CD4-positive, alpha-beta T cell treated with Interleukin-2 at 100 ng/mL for 4 hours (primary cell): Measurements from ENCODE around the gene PHOSPHO2.

ENCODE experiments used
- DNase-seq: peaks from one replicate; pipeline ENCODE4 v3.0.0-alpha.2; 2020; ENCODE audit warnings: low spot score

PHOSPHO2 gene

DNA sequence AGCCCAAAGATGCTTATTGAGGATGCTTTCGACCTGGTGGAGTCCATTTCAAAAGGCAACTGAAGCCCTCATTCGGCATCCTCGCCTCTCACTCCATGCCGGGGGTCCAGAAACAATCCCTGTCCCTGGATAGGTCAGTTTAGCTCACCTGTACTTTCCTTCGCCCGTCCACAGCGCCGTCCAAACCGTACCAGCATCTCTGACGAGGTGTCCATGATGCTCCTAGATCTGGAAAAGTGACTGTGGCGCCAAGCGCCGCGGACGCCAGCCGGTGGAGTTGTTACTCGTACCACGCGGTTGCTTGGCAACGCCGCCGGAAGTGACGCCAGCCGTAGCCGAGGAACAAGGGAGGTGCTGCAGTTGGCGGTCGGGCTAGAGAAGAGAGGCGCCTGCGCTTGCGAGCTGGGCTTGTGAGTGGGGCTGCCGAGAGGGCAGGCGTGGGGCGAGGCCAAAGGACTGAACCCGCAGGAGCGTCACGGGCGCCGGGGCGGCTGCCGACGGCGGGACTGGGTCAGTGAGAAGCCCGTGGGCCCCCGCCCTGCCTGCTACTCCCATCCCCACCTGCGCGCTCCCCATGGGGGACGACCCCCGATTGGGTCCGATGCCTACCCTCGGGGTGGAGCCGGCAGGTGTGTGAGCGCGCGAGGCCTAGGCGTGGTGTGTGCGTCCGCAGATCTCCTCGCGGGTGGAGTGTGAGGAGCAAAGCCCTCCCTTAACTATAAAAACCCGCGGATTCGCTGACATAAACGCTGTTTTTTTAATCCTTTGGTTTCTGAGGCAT lies at the start of gene PHOSPHO2, which contains the start of gene CFAP210:
Gene PHOSPHO2, plus strand, starts transcription at position 357 of the 781 bp plus-strand sequence. CDS start 6,503 bp downstream, outside the sequence.
Gene CFAP210, minus strand, starts transcription at position 293 of the 781 bp plus-strand sequence. Its CDS starts 78 bp downstream, at position 215.
- DNase-seq: peak; percentile 98

DNA sequence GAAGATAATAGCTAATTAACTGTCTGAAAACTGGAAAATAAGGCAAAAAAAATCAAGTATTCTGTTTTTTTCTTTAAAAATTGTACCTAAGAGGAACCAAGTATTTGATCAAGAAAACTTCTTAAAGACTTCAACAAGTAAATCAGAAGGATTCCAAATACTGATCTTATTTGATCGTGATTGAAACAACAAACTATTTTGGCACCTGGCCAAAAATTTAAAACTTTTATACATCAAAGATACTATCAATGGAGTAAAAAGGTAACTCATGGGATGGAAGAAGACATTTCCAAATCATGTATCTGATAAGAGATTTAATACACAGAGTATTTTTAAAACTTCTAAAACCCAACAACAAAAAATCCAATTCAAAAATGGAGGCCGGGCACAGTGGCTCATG lies 46.8 kb upstream of the PHOSPHO2 start:
- no peak for DNase-seq

DNA sequence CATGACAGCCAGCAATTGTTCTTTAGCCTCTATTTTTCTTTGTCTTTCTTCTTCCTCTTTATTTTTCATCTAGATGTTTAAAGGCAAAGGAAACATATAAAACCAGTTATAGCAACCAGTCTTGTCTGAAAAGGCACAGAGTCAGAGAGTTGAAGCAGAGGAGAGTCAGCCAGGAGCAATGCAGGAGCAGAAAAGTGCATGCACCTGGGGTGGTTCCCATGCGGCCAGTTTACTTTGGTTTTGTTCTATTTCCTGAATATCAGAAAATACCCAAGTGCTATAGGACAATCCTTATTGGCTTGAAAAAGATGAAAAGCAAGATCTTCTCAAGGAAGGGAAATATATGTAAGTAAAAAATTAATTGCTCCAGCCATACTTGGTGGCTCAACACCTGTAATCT lies 45.0 kb upstream of the PHOSPHO2 start:
- no peak for DNase-seq

DNA sequence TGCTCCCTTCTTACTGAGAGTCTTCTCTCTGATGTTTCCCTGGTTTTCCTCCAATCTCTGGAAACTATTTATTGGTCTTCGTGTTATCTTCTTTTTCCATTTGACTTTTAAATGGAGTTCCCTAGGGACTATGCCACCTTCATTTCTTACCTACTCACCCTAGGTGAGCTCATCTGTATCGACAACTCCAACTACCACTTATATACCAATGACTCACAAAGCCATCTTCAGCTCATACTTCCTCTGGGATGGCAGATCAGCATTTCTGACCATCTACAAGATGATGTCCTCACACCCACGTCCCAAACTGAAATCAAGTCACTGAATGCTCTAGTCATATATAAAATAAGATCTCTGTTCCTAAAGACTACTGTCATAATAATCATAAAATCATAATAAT lies 40.6 kb upstream of the PHOSPHO2 start:
- DNase-seq: no peak

DNA sequence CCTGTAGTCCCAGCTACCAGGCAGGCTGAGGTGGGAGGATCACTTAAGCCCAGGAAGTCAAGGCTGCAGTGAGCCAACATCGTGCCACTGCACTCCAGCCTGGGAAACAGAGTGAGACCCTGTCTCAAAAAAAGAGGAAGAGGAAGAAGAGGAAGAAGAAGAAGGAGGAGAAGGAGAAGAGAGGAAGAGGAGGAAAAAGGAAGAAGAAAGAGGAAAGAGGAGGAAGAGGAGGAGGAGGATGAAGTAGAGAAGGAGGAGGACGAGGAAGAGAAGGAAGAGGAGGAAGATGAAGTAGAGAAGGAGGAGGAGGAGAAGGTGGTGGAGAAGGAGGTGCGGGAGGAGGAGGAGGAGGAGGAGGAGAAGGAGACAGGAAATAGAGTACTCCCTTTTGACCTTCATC lies 38.1 kb upstream of the PHOSPHO2 start:
- no peak for DNase-seq

DNA sequence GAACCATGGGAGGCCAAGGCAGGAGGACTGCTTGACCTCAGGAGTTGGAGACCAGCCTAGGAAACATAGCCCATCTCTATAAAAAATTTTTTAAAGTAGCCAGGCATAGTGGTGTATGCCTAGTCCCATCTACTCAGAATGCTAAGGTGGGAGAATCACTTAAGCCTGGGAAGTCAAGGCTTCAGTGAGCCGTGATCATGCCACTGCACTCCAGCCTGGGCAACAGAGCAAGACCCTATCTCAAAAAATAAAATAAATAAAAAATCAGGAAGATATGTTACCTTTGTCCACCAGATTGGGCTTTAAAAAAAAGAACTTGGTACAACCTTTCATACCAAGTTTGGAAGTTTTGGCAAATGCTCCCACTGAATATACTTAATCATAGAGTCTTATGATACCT lies 35.4 kb upstream of the PHOSPHO2 start:
- no peak for DNase-seq

- no peak for DNase-seq
Measured at GRCh38 chr2:169659320-169659719, 34.9 kb upstream of the PHOSPHO2 start.

- DNase-seq: no peak
Measured at GRCh38 chr2:169661265-169661664, 33.0 kb upstream of the PHOSPHO2 start.

DNA sequence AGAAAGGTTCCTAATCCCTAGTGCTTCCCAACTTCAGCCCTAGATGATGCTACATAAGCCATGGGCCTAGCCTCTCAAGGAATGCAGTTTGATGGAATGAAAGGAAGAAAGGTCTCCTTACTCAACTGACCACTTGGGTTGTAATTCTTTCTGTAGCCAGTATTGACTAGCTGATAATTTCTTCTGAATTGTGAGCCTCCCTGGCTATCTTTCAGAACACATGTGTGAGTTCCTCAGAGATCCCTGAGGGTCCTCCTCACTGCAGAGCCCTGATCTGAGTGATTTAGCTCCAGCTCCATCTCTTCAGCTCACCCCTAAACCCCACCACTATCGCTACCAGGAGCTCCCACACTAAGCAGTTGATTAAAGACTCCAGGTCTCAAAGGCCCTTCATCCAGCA lies 31.5 kb upstream of the PHOSPHO2 start:
- DNase-seq: no peak

- no peak for DNase-seq
Measured at GRCh38 chr2:169663247-169663646, 31.0 kb upstream of the PHOSPHO2 start.

DNA sequence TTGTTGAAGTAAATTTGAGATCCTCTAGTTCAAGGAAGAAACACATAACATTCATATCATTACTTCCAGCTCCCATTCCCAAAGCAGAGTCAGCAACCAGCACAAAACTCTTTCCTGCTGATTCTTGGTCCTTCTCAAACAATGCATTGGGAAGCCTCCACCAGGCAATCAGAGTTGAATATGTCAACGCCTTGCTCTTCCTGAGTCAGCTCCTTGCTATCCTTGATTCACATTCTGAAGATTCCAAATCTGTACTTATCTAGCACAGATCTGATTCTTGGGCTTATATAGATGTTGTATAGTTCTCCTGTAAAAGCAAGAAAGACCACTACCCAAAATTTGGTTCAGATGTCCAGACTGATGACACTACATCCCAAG lies 29.7 kb upstream of the PHOSPHO2 start:
- no peak for DNase-seq

GRCh38 chr2:169664978-169665930 lies 29.0 kb upstream of the PHOSPHO2 start:
- no peak for DNase-seq

- DNase-seq: no peak
Measured at GRCh38 chr2:169667583-169667982, 26.7 kb upstream of the PHOSPHO2 start.

DNA sequence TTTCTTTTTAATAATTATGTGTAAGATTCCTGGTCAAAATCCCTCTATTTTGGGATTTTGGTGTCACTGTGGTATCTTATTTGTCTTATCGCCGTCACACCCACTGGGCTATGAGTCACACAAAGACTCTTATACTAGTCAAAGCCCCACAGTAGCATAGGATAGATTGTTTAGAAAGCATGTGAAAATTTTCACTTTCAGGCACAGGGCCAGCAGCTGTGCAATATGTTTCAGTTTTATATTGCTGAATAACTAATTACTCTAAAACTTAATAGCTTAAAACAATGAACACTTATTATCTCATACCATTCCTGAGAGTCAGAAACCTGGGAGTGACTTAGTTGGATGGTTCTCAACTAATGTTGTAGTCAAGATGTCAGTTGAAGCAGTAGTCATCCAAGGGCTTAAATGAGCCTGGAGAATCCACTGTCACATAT lies 24.0 kb upstream of the PHOSPHO2 start:
- no peak for DNase-seq

GRCh38 chr2:169670937-169671336 lies 23.3 kb upstream of the PHOSPHO2 start:
- no peak for DNase-seq

DNA sequence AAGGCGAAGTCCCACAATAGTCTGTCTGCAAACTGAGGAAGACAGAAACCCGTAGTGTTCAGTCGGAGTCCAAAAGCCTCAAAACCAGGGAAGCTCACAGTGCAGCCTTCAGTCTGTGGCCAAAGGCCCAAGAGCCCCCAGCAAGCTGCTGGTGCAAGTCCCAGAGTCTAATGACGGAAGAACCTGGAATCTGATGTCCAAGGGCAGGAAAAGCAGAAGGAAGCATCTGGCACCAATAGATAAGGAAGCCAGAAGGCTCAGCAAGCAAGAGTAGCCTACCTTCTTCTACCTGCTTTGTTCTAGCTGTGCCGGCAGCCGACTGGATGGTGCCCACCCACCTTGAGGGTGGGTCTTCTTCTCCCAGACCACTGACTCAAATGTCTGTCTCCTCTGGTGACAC lies 21.9 kb upstream of the PHOSPHO2 start:
- no peak for DNase-seq

- no peak for DNase-seq
Measured at GRCh38 chr2:169673106-169673505, 21.2 kb upstream of the PHOSPHO2 start.

- no peak for DNase-seq
Measured at GRCh38 chr2:169673921-169674320, 20.3 kb upstream of the PHOSPHO2 start.

DNA sequence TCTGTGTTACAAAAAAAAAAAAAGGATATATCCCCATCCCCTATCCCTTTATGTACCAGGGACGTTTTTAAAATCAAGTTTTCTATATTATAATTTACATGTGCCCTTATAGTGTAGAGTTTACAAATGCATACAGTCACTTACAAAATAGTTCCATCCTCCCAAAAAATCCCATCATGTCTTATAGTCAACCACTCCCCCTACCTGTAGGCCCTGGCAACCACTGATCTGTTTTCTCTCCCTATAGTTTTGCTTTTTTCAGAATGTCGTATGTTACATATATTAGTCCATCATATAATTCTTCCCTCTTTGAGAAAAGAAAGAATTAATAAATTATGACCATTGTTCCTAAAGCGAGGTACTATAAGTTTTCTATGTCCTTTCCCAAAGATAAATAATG lies 17.9 kb upstream of the PHOSPHO2 start:
- no peak for DNase-seq

GRCh38 chr2:169676850-169677249 lies 17.4 kb upstream of the PHOSPHO2 start:
- DNase-seq: no peak

DNA sequence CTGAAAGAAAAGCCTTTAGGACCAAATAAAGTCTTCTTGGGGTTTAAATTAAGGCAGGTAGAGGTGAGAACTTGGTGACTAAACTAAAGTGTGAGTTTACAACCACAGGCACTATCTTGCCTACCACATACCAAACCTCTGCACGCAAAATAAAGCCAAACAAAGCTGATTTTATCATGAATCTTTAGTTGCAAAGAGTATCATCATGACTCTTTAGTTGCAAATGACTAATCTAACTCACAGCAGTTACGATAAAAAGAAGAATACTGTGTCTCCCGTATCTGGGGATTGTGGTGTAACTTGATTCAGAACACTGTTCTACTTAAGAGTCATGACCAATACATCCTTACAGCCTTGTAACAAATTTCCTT lies 11.2 kb upstream of the PHOSPHO2 start:
- peak; percentile 46 for DNase-seq

GRCh38 chr2:169683425-169684134 lies 10.7 kb upstream of the PHOSPHO2 start:
- no peak for DNase-seq
